Stimulated activated CD8-positive, alpha-beta memory T cell treated with anti-CD3 and anti-CD28 coated beads, Interleukin-12 subunit alpha, Interleukin-12 subunit beta, amount 100 ng/mL, for 24 hours (primary cell): Measurements from ENCODE around the gene SPAG17.

ENCODE experiments used
- DNase-seq: peaks from one replicate; pipeline ENCODE4 v3.0.0-alpha.2; 2020; ENCODE audit errors: extremely low read depth

SPAG17 gene

GRCh38 chr1:118185084-118185832, at the start of gene SPAG17:
Gene SPAG17 (minus strand): TSS chr1:118185228. CDS start chr1:118185157, 71 bp downstream.
- no peak for DNase-seq

- no peak for DNase-seq
Observed at GRCh38 chr1:118225471-118225870, 40.4 kb upstream of the SPAG17 start.

GRCh38 chr1:118223426-118223825, 38.4 kb upstream of the SPAG17 start:
- DNase-seq = no peak

- DNase-seq = no peak
Observed at GRCh38 chr1:118219438-118219837, 34.4 kb upstream of the SPAG17 start.

GRCh38 chr1:118217141-118217838, 32.3 kb upstream of the SPAG17 start:
- no peak for DNase-seq

GRCh38 chr1:118214866-118215265, 29.8 kb upstream of the SPAG17 start:
- DNase-seq = no peak

- no peak for DNase-seq
Observed at GRCh38 chr1:118210723-118211110, 25.7 kb upstream of the SPAG17 start.

GRCh38 chr1:118210051-118210722, 25.2 kb upstream of the SPAG17 start:
- DNase-seq = no peak

GRCh38 chr1:118209648-118210047, 24.6 kb upstream of the SPAG17 start:
- DNase-seq = no peak

GRCh38 chr1:118206966-118207365, 21.9 kb upstream of the SPAG17 start:
- DNase-seq = no peak

GRCh38 chr1:118204648-118205047, 19.6 kb upstream of the SPAG17 start:
- DNase-seq = no peak

- no peak for DNase-seq
Observed at GRCh38 chr1:118204105-118204504, 19.1 kb upstream of the SPAG17 start.

GRCh38 chr1:118202076-118202608, 17.1 kb upstream of the SPAG17 start:
- DNase-seq = no peak

GRCh38 chr1:118201524-118201923, 16.5 kb upstream of the SPAG17 start:
- DNase-seq = no peak

GRCh38 chr1:118200836-118201235, 15.8 kb upstream of the SPAG17 start:
- no peak for DNase-seq

- DNase-seq = no peak
Observed at GRCh38 chr1:118190561-118190960, 5.5 kb upstream of the SPAG17 start.

- DNase-seq = no peak
Observed at GRCh38 chr1:118189564-118189963, 4.5 kb upstream of the SPAG17 start.

GRCh38 chr1:118188411-118188810, 3.4 kb upstream of the SPAG17 start:
- DNase-seq = no peak

- no peak for DNase-seq
Observed at GRCh38 chr1:118186026-118186425, 998 bp upstream of the SPAG17 start.

- no peak for DNase-seq
Observed at GRCh38 chr1:118184739-118185083, 317 bp downstream of the SPAG17 start.

- no peak for DNase-seq
Observed at GRCh38 chr1:118183586-118183985, 1.4 kb downstream of the SPAG17 start.

GRCh38 chr1:118177998-118178397, 7.0 kb downstream of the SPAG17 start:
- no peak for DNase-seq

GRCh38 chr1:118169016-118169415, 16.0 kb downstream of the SPAG17 start:
- no peak for DNase-seq
